NCI-H128 (cell line): ENCODE results near the gene ZBTB44.
"Not testable (repeated sequence)": the region's sequence is repeated elsewhere in the genome, so short reads cannot be mapped to it uniquely, and the experiment has no call there.

ENCODE experiments used
- DNase-seq: peaks from one replicate; lab custom pipeline; 2025; ENCODE audit not compliant: unreplicated experiment; lab: John Stamatoyannopoulos, UW

The ZBTB44 gene

DNA sequence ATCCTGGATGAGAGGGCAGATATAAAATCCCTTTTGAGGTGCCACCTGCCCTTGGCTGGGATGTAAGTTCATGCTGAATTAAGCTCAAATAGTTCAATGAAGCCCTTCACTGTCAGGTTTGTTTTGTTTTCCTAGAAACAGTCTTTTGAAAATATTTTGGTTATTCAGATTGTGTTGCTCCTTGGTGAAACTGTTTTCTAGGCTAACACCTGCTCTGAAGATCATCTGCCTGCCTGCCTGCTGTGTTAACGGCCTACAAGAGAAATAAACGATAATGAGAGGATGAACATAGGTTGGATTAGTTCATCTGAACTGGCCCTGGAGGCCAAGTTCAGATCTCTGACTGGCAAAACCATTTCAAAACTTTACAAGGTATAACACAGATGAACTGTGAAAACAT lies 67.4 kb downstream of the ZBTB44 start:
- no peak for DNase-seq

DNA sequence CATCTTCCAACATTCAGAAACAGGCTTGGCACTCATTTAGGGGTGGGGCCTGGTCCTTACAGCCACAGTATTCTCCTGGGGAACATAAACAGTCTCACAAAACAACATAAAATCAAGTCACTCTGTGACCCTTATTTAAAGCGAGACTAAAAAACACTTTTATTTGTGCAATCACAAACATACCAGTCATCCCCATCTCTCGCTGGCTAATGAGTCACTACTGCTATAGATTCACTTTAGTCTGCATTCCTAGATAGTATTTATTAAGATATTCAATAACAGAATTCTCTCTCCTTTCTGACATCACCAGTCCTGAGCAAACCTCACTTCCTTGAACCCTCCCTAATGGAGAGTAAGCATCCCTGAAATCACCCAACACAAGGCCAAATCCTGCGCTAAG lies 68.0 kb downstream of the ZBTB44 start:
- no peak for DNase-seq

DNA sequence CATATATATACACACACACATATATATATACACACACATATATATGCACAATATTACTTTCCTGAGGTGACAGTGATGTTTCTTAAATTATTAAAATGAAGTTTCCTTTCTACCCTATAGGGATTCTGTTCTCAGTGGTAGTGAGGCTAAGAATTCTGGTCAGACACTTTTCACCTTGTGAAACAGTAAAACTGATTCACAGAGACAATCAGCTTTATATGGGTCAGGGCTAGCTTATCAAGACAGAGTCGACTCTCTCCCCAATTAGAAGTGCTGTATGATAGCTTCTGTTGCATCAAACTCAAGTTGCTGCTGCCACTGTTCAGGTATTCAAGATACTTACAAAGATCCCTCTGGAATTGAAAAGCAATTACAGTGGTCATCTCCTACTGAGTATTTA lies 68.4 kb downstream of the ZBTB44 start:
- no peak for DNase-seq

DNA sequence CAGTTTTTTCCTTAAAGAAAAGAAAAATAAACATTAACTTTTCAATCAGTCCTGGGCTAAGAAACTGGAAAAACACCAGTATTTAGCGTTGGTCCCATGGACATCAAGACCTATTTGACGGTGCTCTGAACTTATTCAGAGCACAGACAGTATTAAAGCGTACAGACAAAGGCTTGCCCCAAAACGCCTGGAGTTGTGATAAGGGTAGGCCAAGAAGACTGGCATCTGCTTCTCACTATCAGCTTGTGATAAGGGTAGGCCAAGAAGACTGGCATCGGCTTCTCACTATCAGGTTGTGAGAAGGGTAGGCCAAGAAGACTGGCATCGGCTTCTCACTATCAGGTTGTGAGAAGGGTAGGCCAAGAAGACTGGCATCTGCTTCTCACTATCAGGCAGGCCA lies 69.3 kb downstream of the ZBTB44 start:
- DNase-seq = not testable (repeated sequence)

DNA sequence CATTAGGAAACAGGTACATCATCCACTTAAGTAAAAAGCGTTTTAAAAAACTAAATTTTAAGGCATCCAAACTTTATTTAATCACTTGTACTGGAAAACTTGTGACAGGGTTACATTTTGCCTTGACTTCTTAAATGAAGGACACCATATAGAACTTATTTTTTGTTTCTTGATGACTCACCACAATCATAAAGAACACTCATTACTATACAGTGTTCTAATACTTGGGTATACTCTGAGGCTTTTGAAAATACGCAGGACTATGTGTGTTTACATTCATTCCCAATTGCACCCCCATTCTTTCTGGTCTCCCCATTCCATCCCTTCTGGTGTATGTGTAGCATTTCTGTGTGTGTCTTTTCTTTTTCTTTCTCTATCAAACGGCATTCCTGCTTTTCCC lies 69.9 kb downstream of the ZBTB44 start:
- no peak for DNase-seq

DNA sequence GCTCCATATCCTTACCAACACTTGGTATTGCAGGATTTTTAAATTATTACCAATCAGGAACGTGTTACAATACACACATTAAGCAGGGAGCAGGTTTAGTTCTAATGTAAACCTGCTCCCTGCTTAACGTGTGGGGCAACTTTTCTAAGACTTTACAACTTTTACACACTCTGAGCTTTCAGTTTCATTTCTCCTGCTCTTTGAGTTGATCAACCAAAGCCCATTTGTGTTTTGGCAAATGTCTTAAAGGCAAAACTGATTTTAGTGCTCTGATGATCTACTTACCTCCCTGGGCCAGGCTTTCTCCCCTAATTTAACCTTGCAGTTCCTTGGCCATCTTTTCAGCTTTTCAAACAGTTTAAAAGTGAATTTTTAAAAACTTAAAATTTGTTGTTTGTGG lies 70.9 kb downstream of the ZBTB44 start:
- DNase-seq = no peak

DNA sequence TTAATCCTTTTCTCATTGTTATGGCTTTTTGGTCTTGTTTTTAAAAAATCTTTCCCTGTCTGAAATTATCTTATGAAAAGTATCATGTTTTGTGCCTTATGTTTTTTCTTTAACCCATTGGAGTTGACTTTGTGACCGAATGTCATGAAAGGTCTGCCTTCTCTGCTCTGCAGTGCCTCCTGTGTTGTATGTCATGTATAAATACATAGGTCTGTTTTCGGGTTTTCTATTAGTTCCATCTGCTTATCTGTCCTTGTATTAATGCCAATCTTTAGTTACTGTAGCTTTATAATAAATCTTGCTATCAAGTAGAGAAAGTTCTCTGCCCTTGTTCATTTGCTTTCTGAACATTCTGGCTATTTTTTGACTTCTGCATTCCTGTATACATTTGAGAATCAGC lies 73.0 kb downstream of the ZBTB44 start:
- no peak for DNase-seq

DNA sequence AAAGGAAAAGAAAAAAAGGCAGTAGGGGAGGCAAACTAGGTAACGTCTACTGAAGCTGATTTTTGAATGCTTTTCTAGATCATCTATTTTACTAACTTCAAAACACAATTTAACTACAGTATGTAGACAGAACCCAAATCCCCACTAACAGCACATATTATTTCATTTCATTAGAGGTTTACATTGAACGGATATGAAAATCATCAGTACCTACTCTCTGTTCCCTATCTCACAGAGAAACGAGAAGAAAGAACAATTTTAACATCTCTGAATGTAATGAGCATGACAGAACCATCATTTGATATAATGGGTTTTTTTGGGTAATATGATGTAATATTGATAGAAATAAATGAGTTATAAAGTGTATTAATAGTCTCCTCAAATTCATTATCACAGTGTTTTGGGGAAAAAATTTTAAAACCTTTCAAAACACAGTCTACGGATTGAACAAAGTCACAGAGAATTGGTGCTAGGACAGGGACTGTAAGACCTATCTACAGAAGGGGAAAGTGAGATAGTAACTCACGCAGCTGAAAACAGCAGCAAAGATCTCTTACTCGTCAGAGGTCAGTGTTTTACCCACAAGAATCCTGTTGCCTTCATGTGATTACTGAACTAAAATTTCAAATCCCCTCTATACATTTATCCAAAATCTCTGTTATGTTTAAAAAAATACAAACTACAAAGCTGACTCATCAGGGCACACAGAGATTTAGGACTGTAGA lies 77.3 kb downstream of the ZBTB44 start:
- DNase-seq = no peak

DNA sequence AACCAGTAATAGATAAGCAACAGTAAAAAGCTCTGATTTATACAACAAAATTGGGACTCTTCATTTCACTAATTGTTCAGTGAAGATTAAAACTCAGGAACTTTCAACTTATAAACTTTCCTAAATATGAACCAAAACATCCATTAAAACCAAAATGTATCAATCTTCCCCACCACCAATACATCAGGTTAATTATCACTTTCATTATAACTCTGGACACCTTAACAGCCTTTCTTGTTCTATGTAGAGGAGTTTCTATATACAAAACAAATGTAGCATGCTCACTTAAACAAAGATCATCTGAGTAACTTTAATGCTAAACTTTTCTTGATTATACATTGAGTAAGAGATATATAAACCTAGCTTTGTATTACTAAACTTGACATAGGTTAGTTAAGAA lies 80.4 kb downstream of the ZBTB44 start:
- DNase-seq = no peak

DNA sequence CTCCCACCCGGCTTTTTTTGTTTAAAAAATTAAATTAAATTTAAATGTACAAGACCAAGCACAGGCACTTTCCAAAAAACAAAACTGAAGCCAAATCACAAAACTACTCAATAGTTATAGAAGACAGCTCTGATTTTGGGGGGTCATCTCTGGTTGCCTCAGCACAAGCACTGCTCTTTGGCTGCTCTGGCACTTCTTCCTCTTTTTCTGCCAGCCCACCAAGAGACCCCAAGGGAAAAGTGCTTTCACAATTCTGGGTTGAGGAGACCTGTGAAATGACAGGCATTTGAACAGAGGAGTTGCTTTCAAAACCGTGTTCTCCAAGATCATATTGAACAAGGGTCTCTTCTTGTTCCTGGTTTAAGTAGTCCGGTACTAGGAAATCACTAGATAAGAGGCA lies 80.8 kb downstream of the ZBTB44 start:
- not testable (repeated sequence) for DNase-seq

DNA sequence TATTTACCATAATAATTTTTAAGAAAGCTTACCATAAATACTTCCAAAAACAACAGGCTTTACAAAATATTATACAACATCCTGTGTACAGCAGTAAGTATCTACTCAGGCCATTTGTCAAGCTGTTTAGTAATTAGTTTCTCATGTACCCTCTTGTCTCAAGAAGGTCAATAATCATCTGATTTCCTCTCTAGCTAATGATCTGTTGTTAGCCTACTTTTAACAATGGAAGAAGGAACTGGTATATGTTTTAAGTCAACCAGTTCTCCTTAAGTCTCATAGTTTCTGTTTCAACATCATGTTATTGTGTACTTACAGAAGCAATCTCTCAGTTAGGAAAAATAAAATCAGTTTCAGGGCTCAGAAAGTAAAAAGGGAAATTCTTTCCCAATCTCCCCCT lies 81.2 kb downstream of the ZBTB44 start:
- DNase-seq = not testable (repeated sequence)

DNA sequence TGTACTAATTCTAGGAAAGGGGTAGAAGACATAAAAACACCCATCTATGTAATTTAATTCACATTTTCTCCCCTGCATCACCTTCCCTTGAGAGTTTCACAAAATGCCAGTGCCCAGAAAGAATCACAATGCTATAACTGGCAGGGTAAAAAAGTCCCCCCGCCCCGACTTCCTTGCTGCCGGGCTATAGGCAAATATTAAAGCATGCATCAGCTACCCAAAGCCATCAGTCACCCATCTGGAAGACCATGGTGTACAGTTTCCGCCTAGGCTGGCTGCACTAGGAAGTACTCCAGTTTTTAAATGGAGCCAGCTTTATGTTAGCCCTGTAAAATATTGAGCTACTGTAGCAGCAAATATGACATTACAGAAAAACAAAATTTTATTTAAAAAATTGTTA lies 87.3 kb downstream of the ZBTB44 start:
- no peak for DNase-seq

DNA sequence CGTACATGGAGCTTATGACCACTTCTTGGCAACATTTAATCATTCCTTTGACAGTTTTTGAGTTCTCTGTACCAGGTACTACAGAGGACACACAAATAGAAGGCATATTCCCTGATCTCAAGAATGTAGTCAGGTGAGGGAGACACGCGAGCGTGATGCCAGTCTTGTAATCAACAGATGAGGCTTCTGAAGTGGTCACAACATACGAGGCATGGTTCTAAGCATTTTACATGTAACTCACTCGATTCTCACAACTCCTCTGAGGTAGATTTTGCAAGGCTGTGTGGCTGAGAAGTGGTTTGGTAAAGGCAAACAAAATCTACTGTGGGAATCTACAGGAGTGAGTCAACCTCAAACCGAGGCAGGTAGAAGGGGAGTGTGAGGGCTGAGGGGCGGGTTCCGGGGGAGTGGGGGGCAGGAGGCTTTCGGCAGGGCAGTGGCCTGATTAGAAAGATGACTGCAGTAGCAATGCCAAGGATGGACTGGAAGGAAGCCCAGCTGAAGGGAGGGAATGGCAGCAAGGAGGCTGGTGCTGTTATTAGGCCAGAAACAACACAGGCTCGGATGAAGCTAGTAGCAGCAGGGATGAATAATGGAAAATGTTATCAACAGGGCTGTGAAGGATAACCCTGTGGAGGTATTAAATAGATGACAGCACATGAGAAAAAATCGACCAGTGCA lies 91.3 kb downstream of the ZBTB44 start:
- DNase-seq = no peak

DNA sequence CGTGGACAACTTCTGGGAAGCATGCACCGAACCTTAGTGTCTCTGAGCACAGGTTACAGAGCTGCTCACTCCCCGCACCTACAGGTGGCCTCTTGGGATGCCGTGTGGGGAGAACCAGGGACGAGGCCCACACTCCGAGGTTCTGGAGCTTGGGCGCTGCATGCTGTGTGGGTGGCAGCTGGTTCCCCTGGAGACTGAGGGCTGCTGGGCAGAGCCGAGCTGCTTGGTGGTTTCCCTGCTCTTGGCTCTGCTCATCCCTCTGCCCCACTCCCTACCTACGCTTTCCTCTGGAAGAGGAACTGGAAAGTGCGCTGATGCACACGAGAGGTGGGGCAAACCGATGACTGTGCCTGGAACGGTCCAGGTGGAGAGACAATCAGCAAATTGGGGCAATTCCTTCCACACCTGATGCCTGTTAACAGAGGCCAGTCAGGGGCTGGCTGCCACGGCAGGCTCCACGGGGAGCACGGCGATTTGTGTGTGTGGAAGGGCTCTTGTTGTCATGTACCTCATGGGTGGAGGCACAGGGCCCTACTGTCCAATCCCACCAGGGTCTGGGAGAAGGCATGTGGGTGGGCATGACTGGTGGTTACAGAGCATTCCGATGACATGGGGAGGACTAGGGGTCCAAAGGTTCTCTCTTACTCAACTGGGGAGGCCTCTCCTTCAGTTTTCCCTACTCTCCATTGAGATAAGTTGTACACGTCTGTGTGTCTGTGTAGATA lies 94.2 kb downstream of the ZBTB44 start:
- no peak for DNase-seq

DNA sequence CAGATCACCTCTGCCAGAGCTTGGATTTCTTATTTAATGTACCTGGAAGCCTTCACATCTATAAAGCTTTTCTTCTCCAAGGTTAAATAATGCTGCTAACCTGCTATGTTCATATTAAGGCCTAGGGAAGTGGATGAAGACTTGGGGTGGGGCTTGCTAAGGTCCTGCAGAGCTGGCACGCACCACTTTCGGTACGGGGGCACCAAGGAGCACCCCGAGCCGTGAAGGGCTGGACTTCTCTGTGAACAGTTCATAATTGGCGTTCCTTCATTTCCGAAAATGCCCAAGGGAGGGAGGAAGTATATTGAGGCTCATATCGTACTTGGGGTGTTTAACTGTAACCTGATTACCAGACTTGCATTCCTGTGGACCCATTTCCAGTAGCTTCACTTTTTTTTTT lies 95.6 kb downstream of the ZBTB44 start:
- no peak for DNase-seq

DNA sequence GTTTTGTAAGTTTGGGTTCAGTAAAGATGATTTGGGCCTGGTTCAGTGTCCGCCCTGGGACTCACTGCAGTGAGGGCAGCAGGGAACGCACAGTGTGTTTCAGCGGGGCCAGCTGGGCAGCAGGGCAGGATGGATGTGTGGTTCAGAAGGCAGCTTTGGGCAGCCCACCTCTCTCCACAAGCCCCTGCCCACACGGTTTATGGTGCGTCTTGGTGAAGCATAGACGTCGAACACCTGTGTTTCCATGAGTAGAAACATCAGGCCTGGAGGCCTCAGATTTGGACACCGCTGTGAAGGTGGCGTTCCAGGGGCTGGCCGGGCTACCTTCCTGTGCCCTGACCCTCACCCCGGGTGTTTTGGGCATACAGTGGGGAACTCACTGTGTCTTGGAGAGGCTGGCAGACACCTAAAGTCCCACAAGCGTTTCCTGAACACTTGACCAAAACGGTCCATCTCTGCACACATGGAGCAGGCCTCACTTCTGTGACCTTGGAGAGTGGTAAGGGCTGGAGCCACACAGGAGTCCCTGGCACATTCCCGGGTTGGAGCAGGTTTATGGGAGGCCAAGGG lies 96.1 kb downstream of the ZBTB44 start:
- DNase-seq = no peak

DNA sequence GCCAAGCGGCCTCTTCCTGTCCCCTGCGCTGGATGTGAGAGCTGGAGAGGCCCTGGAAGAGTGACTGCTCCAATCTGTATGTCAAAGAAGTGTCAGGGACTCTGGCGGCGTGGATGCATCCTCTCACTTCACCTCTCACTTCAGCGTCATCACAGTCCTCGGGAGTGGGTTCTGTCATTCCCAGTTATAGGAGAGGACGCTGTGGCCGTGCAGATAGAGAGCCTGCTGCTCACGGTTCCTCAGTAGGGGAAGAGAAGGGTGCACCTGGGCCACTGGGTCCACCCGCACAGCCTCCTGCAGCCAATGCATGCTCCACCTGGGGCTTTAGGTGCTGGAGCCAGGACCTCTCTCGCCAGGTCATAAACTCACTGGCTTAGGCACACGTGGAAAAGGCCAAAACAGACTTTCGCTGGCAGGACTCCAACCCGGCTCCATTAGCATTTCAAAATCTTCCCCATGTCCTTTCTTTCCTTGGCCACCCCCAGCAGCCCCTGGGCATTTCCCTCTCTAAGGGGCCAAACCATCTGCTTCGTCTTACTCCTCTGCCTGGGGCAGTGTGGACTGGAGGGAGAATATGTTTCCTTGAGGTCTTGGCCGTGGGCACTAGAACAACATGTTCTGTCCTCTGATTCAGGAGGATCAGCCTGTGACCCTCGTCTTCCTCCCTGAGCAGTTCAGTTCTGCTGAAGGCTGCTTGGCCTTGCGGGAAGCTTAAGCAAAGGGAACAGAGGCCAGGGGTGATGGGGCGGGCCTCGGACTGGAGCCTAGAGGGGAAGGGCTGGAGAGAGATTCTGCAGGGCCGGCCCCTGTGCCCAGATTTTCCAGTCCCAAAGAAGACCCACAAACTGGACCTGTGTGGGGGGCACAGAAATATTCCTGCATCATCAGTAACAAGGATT lies 97.3 kb downstream of the ZBTB44 start:
- DNase-seq = no peak

DNA sequence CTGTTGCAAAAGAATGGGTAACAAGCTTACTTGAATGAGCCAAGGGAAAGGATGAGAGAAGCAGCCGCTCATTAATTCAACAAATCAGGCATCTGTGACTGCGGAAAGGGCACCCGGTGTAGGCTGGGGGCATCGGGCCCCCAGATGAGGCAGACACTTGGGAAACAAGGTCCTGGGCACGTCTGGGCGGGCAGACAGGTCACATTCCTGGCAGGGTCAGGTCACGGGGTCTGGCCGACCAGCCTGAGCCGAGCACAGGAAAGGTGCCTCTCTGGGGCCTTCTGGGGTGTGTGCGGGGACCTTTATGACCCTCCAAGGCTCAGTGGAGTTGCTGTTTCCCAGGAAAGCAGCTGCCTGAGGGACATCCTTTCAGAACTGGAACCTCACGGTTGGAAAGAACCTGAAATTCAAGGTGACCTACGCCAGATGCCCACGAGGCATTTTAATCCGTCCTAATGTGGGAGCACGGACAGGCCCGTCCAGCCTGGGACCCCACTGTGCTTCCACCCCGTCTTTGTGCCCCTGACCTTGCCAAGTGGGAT lies 98.1 kb downstream of the ZBTB44 start:
- DNase-seq = no peak

DNA sequence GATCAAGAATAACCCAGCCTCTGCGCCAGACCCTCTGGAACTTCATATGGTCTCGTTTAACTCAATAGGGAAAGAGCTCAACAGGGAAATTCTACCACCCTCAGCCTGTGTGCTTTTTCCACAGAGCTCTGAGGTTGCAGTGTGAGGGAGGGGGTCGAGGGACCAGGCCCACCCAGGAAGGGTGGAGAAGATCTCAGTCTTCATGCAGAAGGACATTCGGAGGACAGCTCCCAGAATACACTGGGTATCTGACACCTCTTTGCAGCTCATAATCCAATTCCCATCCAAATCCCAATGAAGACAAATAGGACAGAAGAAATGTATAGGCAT lies 98.5 kb downstream of the ZBTB44 start:
- no peak for DNase-seq

DNA sequence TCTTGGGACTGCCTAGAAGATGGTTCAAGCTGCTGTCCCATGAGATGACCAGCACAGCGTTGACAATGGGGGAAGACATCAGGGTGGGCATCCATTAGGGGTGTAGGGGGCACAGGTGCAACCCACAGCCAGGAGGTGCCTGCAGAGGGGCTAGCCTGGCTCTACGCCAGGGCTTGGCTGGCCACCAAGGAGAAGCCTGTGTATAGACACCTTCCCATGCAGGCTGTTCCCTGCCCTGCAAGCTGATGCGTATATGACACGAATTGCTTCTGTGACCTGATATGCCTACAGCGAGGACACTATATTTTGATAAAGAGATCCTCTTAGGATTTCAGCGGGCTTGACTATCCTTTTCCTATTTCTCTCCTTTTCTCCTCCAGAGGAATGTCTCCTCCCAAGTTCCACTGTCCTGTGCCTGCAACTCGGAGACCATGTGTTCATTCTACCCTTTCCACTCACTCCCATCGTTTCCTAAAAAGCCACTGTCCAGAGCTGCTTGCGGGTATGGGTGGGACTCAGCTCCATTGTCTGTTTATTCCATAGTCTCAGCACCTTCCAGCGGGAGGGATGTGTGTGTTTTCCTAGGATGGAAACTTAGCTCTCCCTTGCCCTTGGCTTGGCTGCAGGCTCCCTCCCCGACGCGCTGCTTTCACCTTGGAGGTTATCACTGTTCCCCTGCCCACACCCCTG lies 99.0 kb downstream of the ZBTB44 start:
- no peak for DNase-seq
